Measurements from ENCODE around the gene SH3PXD2A.
"Not testable (repeated sequence)": the region's sequence is repeated elsewhere in the genome, so short reads cannot be mapped to it uniquely, and the experiment has no call there.

SH3PXD2A gene

DNA sequence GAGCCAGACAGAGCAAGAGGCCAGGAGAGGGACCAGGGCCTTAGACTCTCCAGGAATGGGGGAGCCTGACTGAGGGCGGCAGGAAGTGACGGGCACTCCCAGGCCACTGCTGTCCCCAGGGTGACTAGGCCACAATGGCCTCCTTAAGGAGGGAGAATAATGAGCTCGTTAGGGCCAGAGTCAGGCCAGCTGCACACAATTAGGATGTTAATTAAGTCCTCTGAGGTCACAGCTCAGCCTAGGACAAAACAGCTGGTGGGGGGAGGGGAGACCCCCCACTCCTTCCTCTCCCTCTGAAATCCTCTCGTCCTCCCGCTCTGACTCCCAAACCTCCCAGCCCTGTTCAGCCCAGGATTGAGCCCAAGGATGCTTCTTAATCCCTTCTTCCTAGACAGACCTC lies 218.9 kb downstream of the SH3PXD2A start:
- no peak for DNase-seq

DNA sequence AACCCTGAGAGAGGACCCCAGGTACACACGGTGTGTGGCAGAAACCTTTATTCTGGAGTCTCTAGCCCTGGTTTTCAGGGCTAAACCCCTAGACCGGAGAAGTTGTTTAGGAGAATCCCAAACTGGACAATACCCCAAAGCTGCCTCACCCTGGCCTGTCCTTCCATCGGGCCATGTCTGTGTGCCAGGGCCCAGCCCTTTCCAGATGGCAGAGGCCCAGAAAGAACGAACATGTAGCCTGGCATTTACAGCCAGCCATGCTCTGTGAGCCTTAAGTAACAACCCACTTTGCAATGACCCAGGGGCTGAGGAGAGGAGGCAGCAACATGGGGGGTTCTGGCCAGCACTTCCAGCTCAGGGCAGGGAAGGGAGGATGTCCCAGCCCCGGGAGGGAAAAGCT lies 219.8 kb downstream of the SH3PXD2A start:
- no peak for DNase-seq

DNA sequence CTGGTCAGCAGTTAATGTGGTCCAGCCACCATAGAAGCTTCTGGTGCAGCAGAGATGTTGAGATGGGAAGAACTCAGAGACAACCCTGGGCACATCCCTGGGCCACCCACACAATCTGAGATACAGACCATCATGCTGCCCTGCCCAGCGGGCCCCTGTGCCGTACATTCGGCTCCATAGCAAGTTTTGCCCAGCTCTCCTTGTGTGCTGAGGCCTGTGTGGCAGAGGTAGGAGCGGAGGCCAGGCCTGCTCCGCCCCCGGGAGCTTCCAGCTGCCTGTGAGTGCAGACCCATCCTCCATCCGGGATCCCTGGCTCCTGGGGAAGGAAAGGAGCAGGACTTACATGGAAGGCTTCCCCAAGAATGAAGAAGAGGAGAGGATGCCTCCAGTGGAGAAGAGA lies 221.5 kb downstream of the SH3PXD2A start:
- no peak for DNase-seq

DNA sequence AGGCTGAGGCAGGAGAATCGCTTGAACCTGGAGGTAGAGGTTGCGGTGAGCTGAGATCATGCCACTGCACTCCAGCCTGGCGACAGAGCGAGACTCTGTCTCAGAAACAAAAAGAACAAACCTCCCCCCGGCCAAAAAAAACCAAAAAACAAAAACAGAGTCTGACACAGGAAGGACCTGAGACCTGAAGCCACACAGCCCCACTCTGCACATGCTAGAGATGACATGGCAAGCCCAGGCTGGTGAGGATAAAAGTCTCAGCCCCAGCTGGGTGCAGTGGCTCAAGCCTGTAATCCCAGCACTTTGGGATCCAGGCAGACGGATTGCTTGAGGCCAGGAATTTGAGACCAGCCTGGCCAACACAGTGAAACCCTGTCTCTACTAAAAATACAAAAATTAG lies 222.5 kb downstream of the SH3PXD2A start:
- not testable (repeated sequence) for DNase-seq

DNA sequence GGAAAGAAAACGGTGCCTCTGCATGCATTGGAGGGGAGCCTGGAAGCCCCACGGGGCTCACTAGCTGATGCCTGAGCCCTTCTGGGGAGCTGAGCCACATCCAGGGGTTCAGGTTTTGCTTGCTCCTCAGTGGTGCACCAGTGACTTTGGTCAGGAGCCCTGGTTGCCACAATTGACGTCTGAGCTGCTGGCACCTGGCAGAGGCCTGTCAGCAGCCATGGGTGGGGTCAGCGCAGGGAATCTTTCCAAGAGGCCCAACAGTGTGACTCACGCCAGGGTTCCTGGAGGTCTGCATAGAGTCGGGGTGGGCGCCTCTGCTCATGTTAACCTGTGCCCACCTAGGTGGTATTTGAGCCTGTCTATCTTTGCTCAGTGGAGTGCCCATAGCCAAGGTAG lies 223.1 kb downstream of the SH3PXD2A start:
- DNase-seq: no peak

DNA sequence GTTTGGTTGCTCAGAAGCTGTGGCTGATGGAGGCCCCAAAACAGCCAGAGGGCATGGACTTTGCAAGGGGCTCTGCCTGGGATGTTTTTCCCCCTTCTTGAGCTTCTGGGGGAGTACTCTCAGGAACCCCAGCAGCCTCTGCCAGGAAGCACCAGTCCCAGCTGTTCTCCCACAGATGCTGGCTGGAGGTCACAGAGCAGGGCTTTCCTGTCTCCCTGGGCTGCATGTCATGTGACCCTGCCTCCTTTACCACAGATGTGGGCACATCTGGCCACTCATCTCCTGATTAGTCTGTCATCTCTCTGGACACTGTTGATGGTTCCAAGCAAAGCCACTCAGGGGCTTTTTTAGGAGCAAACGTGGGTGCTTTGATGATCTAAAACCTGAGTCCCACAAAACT lies 225.2 kb downstream of the SH3PXD2A start:
- no peak for DNase-seq

DNA sequence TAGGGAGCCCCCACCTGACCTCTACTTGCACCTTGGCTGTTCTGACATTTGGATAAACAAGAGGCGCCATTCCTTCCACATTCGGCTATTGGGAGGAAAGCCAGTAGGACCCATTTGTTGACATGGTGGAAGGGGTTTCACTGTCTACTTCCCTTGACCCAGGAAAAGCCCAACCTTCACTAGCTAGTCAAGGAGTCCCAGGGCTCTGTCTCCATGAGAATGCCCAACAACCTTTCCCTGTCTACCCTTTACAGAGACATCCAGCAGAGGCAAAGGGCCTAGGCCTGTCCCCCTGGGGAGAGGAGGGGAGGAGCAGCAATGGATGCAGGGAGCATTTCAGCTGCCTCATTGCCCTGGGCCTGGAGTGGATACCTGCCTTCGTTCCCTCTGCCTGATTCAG lies 225.8 kb downstream of the SH3PXD2A start:
- DNase-seq: no peak

DNA sequence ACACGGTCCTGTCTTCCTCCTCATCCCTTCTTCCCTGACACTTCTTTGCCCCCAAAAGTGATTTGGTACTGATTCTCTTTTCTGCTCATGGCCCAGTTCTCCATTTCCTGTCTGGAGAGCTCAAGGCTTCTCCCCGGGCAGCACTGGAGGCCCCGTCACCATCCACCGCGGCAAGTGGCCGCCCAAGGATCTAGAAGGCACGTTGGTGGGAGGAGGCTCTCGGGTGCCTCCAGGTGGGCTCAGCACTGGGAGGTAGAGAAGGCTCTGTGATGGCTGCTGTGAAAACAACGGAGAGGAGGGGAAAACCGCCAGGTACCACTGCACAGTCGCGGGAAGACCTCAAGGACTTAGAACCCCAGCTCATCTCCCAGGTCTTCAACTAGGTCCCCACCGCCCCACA lies 227.5 kb downstream of the SH3PXD2A start:
- no peak for DNase-seq

DNA sequence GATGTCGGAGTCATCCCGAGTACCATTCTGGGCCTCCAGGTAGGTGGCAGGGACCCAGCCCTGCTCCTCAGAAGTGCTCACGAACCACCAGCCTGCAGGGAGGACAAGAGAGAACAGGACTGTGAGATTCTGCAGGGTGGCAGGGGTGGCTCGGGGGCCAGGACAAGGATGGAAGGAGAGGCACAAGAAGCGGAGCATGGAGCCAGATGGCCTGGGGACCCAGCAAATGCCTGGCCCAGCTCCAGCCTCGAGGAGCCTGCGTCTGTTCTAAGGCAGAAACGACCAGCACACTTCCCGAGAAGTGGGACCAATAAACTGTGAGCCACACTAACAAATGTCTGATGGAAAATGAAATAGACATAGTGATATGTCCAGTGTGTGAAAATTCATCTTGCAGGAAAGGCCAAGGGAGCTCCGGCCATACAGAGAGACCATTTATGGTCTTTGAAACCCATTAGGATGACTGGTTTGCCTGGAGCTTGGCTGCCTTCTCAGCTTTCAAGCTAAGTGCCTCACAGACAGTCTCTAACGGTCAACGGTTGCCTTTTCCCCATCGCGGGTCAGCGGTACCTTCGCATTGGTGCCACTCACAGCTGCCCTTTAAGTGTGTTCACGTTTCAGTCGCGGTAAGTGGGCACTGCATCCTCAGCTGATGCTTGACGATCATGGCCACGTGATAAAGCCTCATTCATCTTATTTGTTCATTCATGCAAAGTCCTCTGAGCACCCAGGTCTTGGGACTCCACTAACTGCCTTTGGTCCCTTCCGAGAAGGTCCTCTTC lies 228.1 kb downstream of the SH3PXD2A start:
- no peak for DNase-seq

DNA sequence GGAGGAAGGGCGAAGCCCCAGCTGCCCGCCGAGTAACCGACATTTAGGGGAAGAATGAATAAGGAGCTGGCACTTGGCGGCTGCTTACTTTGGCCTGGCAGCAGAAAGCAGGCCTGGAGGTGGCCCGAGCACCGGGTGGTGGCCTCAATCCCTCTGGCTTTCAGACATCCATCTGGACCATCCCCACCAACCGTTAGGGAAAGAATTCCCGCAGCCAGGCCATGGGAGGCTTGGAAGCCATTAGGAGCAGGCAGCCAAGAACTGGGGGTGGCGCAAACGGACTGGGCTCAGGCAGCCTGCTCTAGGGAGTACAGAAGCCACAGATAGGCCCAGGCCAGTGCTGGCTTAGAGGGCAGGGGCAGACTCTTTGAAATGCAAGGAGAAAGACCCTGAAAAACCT lies 229.2 kb downstream of the SH3PXD2A start:
- no peak for DNase-seq

DNA sequence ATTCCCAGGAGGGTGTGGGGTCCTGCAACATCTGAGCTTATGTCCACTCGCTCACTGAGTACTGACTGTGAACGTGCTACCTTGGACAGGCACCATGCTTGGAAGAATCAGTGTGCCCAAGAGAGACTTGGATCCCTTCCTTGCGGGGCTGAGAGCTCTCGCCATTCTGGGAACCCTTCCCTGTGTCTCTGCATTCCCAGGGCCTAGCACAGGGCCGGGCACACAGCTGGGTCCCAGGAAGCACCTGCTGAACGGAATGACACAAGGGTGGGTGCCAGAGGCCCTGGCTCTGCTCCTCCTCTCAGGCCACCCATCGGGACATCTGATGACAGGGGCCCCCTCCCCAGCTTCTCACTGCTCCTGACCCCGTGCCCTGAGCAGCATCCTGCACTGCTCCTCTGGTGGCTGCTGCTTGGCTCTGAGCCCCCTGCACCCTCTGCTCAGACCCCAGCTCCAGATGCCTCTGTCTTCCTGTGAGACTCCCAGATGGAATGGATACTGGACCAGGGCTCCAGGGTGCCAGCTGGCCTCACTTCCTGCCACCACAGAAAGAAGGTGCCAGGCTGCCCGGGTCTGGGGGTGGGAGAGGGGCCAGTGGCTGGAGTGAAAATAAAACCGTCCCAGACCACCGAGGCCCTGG lies 232.3 kb downstream of the SH3PXD2A start:
- no peak for DNase-seq

DNA sequence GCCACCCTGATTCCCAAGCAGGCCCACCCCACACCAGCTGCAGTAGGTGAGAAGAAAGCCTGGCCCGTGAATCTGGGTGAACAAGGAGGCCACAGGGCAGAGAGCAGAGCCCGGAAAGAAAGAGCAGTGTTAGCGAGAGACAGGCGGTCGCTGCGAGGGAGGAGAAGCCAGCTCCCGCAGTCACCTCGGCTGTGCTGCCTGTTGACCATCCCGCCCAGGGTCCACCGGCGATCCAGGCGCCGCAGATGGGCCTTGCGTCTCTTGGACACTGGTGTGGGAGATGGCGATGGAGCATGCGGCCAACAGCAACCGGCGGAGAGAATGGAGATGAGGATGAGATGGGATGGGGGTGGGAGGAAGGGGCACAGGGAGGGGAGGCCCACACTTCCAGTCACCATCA lies 233.1 kb downstream of the SH3PXD2A start:
- no peak for DNase-seq

DNA sequence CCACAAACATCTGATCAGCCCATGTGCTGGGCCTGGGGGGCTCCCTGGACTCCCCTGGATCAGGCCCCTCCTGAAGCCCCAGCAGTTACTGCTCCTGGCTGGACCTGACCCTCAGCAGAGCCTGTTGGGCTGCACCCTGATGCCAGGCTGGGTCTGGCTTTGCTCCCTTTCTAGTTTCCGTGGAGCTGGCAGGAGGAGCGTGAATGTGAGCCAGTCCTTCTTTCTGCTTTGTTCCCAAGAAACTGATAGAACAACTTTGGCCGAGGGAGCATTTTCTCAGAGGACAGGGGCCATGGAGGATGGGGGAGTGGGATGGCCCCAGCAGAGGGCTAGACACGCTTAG lies 233.6 kb downstream of the SH3PXD2A start:
- no peak for DNase-seq

DNA sequence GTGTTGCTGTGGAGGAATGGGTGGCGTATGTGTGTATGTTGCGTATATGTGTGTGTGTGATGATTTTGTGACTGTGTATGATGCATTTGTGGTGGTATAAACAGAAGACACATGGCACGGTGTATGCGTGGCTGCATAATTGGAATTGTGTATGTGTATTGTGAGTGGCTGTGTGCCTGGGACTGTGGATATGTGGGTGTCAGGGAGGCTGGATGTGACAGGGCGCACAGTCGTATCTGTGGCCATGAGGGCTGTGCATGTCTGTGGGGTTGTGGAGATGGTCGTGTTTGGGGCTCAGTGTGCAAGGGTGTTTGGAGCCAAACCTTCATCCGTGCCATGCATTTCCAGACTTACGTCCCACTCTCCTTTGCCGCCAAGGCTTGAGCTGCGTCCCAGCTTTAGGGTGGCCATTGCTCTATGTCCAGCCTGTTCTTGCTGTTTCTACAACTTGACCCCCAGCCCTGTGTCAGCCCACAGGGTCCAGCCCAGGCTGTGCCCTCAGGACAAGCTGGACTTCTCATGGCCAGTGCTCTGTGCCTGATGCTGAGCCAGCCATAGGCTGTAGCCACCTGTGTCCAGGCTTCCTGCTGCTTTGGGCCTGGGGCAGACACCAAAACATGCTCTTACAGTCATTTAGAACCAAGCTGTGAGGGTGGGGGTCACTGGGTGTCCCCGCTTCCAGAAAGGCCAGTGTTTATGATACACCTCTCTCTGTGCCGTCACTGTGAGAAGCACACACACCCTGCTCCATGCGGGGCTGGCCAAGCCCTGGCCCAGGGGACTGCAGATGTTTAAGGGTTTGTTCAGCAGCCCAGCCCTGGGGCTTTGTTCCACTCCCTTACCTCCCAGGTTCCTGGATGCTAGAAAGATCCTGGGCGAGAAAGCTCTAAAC lies 234.2 kb downstream of the SH3PXD2A start:
- no peak for DNase-seq

DNA sequence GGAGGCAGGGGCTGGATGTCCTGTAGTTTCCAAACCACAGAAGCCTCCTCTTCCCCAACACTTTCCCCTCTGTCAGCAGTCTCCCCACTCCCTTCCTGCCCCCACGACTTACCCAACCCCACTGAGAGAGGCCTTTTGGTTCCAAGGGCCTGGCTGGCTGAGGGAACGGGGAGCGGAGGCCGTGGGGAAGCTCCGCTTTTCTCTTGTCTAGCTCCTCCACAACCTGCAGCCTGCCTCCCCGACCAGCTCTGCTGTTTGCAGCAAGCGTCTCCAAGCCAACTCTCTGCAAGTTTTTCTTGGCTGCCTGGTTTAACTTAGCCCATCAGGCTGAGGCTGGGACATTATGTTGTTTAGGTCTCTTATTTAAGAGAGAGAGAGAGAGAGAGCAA lies 235.0 kb downstream of the SH3PXD2A start:
- no peak for DNase-seq

DNA sequence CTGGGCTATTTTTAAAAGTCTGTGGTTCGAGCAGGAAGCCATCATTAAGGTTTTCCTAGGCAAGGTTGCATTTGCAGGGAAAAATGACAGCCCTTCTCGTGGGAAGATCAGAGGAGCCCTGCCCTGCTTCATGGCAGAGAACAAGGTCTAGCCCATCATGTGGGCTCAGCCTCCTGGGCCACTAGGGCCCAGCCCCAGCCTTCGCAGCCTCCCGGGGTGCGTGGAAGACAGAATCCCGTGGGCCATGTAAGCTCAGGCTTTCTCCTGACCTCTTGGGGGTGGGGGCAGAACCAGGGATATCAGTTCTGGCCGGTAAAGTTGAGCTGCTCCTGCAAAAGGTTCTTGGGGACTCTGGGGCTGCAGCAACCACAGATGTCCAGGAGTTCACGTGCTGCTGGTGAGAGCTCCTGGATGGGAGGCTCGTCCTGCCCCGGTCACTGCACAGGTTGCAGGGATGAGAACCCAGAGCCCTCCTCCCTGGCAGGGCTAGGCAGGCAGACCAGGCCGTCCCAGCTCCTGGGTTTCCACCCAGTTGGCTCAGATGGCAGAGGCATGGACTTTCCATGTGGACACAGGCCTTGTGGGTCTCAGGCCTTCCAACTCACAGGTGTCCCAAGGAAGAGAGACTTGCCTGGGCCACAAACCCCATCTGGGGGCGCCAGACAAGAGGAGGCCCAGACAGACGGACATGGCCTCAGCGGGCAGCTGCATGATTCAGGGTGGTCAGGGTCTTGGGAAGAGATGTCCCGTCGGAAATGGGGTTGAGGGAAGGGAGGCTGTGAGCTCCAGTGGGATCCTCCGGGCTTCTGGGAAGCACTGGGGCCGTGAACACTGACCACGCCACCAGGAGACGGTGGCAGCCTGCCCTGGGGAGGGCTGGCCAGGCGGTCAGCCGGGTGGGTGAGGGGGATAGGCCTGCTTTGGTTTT lies 235.7 kb downstream of the SH3PXD2A start:
- DNase-seq: no peak

DNA sequence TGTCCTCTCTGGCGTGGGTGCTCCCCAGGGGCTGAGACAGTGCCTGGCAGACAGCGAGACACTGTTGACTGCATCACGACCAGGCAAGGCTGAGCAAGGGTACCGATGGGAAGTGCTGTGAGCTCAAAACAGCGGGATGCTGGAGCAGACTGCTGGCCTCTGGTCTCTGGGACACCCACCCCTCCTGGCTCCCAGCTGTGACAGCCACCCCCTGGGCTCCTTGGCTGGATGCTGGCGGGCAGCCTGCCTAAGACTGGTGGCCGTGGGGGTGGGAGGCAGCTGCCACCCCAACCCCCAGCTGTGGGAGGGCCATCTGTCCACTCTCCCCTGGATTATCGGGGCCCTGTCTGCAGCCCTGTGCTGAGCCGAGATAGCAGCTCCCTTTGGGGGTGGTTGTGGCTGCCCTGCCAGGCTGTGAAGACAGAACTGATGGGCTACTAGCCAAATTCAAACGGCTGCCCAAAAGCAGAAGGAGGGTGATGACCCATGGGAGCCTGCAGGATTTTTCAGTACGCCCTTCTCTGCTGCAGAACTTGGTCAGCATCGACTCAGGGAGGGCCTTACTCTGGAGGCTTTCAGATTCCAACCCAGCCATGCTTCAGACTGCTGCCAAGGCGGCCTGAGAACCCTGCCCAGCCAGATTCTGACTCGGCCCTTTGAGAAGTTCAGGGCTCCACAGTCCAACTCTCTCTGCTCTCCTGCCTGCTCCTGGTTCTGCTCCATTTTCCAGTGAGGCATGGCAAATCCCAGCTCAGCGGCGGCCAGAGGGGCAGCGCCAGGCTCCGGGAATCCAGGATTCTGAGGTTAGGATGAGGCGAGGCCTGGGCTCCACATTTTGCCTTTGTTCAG lies 236.6 kb downstream of the SH3PXD2A start:
- no peak for DNase-seq

DNA sequence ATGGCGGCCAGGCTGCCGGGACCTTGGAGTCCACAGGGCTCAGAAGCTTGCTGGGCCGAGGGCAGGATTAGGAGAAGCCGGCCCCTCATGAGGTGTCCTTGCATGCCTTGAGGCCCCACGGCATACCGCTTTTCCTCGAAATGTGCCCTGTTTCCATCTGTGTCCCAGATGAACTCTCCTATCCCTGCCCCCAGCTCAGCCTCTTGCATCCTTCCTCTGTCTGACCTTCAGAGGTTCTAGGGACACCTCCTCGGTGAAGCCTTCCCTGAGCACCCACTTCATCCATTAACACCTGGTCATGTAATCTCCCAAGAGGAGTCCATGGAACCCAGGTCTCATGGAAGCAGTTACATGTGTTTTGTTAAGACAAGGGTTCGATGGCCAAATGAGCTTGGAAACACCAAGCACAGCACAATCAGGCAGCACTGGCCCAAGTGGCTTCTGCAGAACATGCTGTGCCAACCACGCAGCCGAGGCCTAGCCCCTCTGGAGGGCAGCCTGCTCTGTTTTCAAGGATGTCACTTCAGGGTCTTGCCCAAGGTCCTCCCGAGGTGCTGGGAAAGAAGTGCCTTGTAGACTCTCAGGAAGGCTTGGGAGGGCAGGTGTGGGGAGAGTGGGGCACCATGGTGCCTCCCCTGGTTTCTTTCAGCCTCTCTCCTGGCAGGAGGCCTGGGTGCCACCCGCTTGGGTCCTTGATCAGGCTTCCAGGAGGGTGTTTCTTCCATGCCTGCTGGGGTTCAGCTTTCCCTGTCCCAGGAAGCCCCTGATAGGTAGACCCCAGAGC lies 237.6 kb downstream of the SH3PXD2A start:
- no peak for DNase-seq

DNA sequence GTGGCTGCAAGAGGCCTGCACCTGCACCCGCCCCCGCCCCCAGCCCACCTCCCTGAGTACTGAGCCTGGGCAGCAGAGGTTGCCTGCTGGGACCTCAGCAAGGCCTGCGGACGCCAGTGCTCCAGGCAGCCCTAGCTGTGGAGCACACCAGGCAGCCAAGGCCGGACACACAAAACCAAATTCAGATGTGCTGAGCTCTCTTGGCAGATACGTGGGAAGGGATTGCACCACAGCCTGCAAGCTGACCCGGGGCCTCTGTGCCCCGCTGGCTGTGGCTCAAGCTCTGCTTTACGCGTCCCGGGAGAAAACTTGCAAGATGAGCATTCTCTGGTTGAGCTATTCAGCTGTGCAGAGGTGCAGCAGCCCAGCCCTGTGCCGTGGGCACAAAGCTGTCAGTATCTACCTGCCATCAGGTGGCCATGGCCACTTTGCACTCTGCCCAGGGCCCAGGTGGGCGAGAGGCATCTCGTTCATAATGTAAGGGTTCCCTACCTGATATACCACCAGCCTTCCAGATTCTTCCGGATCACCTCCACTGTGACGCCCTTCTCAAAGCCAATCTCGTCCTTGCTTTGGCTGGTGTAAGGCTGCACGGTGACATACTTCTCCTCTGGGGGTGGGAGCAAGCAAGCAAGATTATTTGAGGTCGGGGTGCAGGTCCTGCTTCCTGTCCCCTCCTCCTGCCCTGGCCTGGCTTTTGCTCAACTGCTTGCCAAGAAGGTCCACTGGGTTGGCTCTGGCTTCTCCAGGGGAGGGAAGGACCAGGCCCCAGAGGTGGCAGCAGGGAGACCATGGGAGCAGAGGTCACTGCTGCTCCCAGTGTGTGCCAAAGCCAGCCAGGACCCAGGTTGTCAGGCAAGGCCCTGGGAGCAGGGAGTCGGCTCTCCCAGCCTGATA lies 238.4 kb downstream of the SH3PXD2A start:
- no peak for DNase-seq

Data from NCI-H1092 treated with DMSO at 0.1 percent for 48 hours (cell line).